ENCODE results near the gene USP54.
"Not testable (repeated sequence)": the region's sequence is repeated elsewhere in the genome, so short reads cannot be mapped to it uniquely, and the experiment has no call there.

DNA sequence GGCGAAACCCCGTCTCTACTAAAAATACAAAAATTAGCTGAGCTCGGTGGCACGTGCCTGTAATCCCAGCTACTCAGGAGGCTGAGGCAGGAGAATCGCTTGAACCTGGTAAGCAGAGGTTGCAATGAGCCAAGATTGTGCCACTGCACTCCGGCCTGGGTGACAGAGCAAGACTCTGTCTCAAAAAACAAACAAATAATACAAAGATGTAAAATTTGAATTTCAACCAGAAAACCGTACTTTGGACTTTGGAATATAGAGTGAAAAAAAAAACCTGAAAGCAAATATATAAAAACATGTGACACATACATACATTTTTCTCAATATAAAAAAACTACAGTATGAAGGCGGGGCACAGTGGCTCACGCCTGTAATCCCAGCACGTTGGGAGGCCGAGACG is 29.8 kb upstream of the USP54 start:
- TF ChIP-seq POLR2A (IDR thresholded peaks at IDR 0.05) = not testable (repeated sequence)
- TF ChIP-seq, protein P1, sequence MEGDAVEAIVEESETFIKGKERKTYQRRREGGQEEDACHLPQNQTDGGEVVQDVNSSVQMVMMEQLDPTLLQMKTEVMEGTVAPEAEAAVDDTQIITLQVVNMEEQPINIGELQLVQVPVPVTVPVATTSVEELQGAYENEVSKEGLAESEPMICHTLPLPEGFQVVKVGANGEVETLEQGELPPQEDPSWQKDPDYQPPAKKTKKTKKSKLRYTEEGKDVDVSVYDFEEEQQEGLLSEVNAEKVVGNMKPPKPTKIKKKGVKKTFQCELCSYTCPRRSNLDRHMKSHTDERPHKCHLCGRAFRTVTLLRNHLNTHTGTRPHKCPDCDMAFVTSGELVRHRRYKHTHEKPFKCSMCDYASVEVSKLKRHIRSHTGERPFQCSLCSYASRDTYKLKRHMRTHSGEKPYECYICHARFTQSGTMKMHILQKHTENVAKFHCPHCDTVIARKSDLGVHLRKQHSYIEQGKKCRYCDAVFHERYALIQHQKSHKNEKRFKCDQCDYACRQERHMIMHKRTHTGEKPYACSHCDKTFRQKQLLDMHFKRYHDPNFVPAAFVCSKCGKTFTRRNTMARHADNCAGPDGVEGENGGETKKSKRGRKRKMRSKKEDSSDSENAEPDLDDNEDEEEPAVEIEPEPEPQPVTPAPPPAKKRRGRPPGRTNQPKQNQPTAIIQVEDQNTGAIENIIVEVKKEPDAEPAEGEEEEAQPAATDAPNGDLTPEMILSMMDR (IDR thresholded peaks at IDR 0.05) = not testable (repeated sequence)
